ENCODE data around the gene TMEM204.

Gene TMEM204

GRCh38 chr16:1533443-1533951 is at the start of gene TMEM204:
TMEM204 (plus strand) TSS chr16:1533666; CDS start chr16:1534276, 610 bp downstream.
- DNase-seq = peak; percentile 38 to 47

- no peak for DNase-seq
Observed at GRCh38 chr16:1485847-1486496, 47.5 kb upstream of the TMEM204 start.

GRCh38 chr16:1486551-1487390 is 46.7 kb upstream of the TMEM204 start:
- DNase-seq = no peak

- DNase-seq = no peak
Observed at GRCh38 chr16:1487395-1488053, 45.9 kb upstream of the TMEM204 start.

- no peak for DNase-seq
Observed at GRCh38 chr16:1488054-1488601, 45.3 kb upstream of the TMEM204 start.

GRCh38 chr16:1488619-1489018 is 44.8 kb upstream of the TMEM204 start, which contains the start of gene PTX4:
PTX4 (minus strand) TSS chr16:1488944; CDS start chr16:1488909, 35 bp downstream.
- DNase-seq = no peak

GRCh38 chr16:1489077-1489476 is 44.4 kb upstream of the TMEM204 start:
- DNase-seq = no peak

- DNase-seq = no peak
Observed at GRCh38 chr16:1491327-1491726, 42.1 kb upstream of the TMEM204 start.

- DNase-seq = no peak
Observed at GRCh38 chr16:1492082-1492922, 41.2 kb upstream of the TMEM204 start.

GRCh38 chr16:1492923-1493745 is 40.3 kb upstream of the TMEM204 start, which contains the start of gene TELO2:
TELO2 (plus strand) TSS chr16:1493360; CDS start chr16:1494282, 922 bp downstream.
- DNase-seq = peak; percentile 83 to 90

GRCh38 chr16:1493746-1494094 is 39.7 kb upstream of the TMEM204 start:
- no peak for DNase-seq

- no peak for DNase-seq
Observed at GRCh38 chr16:1494129-1494640, 39.3 kb upstream of the TMEM204 start.

- no peak for DNase-seq
Observed at GRCh38 chr16:1494711-1495110, 38.8 kb upstream of the TMEM204 start.

GRCh38 chr16:1495211-1495888 is 38.1 kb upstream of the TMEM204 start:
- no peak for DNase-seq

GRCh38 chr16:1495889-1496262 is 37.6 kb upstream of the TMEM204 start:
- no peak for DNase-seq

GRCh38 chr16:1496464-1496863 is 37.0 kb upstream of the TMEM204 start:
- DNase-seq = no peak

GRCh38 chr16:1497014-1497598 is 36.4 kb upstream of the TMEM204 start:
- DNase-seq = no peak

GRCh38 chr16:1498899-1499676 is 34.4 kb upstream of the TMEM204 start:
- DNase-seq = no peak
